ENCODE measurements around the gene PEX11G. TPM values are rescaled to one million over a fixed set of nuclear protein-coding genes. Genes with fewer than 3 reads are reported as not detected.
A peak's percentile ranks its signal among the peaks of the same experiment; 100 is the strongest.

PEX11G gene
- total and polyA plus RNA-seq, 2 of the 8 experiments (the other 6 are each of a cell fraction or from before 2014, with no cell fraction given), result 2.1 to 4.3 TPM

DNA sequence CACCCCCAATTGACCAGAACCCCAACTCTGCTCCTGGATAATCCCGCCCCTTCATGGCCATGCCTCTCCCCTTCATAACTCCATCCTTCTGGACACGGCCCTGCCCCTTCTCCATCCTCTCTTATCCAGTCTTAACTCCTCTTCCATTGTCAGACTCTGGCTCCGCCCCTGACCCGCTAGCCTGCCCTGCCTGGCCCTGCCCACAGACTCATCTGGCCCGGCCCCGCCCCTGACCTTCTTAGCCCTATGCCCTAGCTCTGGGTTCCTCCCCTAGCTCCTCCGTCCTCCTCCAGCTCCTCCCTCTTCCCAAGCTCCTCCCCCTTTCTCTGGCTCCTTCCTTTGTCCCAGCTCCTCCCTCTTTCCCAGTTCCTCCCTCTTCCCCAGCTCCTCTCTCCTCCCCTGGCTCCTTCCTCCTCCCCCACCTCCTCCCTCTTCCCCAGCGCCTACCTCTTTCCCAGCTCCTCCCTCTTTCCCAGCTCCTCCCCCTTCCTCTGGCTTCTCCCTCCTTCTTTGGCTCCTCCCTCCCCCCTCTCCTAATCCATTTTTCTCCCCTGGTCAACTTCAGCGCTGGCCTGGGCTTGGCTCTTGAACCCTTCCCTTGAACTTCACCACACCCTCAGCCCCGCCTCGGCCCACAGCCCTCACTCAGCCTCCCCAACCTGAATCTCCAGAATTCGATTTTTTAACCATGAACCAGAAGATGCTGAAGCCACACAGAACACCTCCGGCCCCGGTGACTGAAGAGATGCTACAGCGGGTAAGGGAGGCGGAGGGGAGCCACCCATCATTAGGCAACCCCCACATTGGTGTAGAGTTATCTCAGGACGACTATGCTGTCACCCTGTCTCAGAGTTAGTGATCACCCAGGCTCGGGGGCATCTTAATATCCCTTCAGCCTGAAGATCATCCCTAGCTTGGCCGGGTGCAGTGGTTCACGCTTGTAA lies 17.8 kb upstream of the PEX11G start (continued):
- TF ChIP-seq SP1 (IDR thresholded peaks at IDR 0.05; ENCODE audit: low read depth, low read length), result peak; percentile 89; the same call in 1 of the 2 replicates
- no peak for TF ChIP-seq POLR2A (IDR thresholded peaks at IDR 0.05; ENCODE audit: control extremely low read depth in 1 of 2, low read depth in 2 of 2, low read length in 2 of 2)
- TF ChIP-seq CTBP2 (IDR thresholded peaks at IDR 0.05; ENCODE audit: borderline replicate concordance, insufficient read depth, insufficient read length, low read length), result no peak
- TF ChIP-seq ZNF274 (IDR thresholded peaks at IDR 0.05; ENCODE audit: borderline replicate concordance, extremely low read depth, low read length), result no peak
- no peak for TF ChIP-seq NANOG (IDR thresholded peaks at IDR 0.05; ENCODE audit: insufficient read depth, low read depth, low read length, poor library complexity, severe bottlenecking)
- no peak for TF ChIP-seq SIX5 (IDR thresholded peaks at IDR 0.05; ENCODE audit: low read depth, low read length)
- TF ChIP-seq SRF (IDR thresholded peaks at IDR 0.05; ENCODE audit: low read depth, low read length), result 0 out of 2 replicates have a peak, but pooled peaks have one; percentile 2
- no peak for TF ChIP-seq CHD2 (IDR thresholded peaks at IDR 0.05; ENCODE audit: low read length)
- TF ChIP-seq NRF1 (IDR thresholded peaks at IDR 0.05; ENCODE audit: low read depth, low read length), result no peak
- no peak for TF ChIP-seq HDAC6 (IDR thresholded peaks at IDR 0.05; ENCODE audit: low read depth, low read length)
- TF ChIP-seq SP2 (IDR thresholded peaks at IDR 0.05; ENCODE audit: low read length), result no peak
- no peak for TF ChIP-seq RXRA (IDR thresholded peaks at IDR 0.05; ENCODE audit: insufficient read depth, low read depth, low read length)
- TF ChIP-seq, protein P1, sequence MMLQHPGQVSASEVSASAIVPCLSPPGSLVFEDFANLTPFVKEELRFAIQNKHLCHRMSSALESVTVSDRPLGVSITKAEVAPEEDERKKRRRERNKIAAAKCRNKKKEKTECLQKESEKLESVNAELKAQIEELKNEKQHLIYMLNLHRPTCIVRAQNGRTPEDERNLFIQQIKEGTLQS (IDR thresholded peaks at IDR 0.05; ENCODE audit: insufficient read depth, low read depth, low read length), result no peak
- TF ChIP-seq KDM5A (IDR thresholded peaks at IDR 0.05; ENCODE audit: low read length), result no peak
- no peak for TF ChIP-seq POU5F1 (IDR thresholded peaks at IDR 0.05; ENCODE audit: low read depth, low read length)
- TF ChIP-seq CREB1 (IDR thresholded peaks at IDR 0.05), result no peak
- TF ChIP-seq MAFK (IDR thresholded peaks at IDR 0.05; ENCODE audit: low read depth, low read length), result no peak
- TF ChIP-seq TBP (IDR thresholded peaks at IDR 0.05; ENCODE audit: low read depth, low read length), result no peak
- no peak for TF ChIP-seq TAF7 (optimal IDR thresholded peaks at IDR 0.05; ENCODE audit: borderline replicate concordance, low read depth, low read length)
